Large intestine (tissue), 3 donors: ENCODE results near the gene DBNL. TPM values are rescaled to one million over a fixed set of nuclear protein-coding genes. Genes with fewer than 3 reads are reported as not detected.

Experiments used
- DNase-seq, 2 donors: peaks; one replicate each; pipeline versions ENCODE4 v3.0.0 to v3.0.0-alpha.2; 2013
- H3K27ac ChIP-seq: one replicate; pipeline ENCODE4 v1.5.1; 2013; ENCODE audit warnings: low read length
- H3K27me3 ChIP-seq: 2 replicates; pipeline ENCODE4 v1.6.1; 2013; ENCODE audit warnings: low read length; ENCODE audit not compliant: control insufficient read depth, insufficient read depth
- H3K36me3 ChIP-seq: 2 replicates; pipeline ENCODE4 v1.6.1; 2013; ENCODE audit warnings: low read length; ENCODE audit not compliant: control insufficient read depth, insufficient read depth
- H3K4me1 ChIP-seq: one replicate; pipeline ENCODE4 v1.6.1; 2013; ENCODE audit warnings: low read length; ENCODE audit not compliant: control insufficient read depth, insufficient read depth
- H3K4me3 ChIP-seq: one replicate; pipeline ENCODE4 v1.5.1; 2013; ENCODE audit warnings: low read length
- H3K9me3 ChIP-seq: one replicate; pipeline ENCODE4 v1.6.1; 2013; ENCODE audit warnings: mild to moderate bottlenecking, low read depth, low read length, moderate library complexity; ENCODE audit not compliant: control insufficient read depth
- WGBS: methylation state at CpG from one replicate; pipeline ENCODE4 v1.1.5; 2013; ENCODE audit warnings: low lambda C conversion rate; ENCODE audit not compliant: insufficient coverage; 5-methylcytosine and 5-hydroxymethylcytosine counted together
- polyA plus RNA-seq: library from polyadenylated mRNA; unstranded; fragments of 120-200 nt; gene quantifications from one replicate; pipeline ENCODE4 v1.2.1, GENCODE V29; 2013

DBNL gene
- polyA plus RNA-seq, 1 donor = 66.1 TPM

DNA sequence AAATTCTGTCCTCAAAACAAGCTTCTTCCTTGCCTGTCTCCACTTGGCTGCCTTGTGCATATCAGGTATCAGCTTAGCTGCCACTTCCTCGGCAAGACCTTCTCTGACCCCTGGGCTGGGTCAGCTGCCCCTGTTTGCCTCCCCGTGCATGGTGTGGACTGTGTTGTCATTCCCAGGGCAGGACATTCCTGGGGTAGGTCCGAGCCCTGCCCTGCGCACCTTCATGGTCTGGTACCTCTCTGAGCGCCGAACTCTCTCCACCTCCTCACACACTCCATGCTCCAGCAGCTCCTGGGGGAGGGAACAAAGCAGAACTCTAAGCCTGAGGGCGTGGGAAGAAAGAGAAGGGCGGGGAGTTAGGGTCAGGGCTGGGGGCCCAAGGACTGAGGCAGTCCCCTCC, 34.0 kb downstream of the DBNL start:
- no CpG with 5 or more reads among the region's 8 CpGs for WGBS
- Histone ChIP-seq H3K9me3 (no peaks in the 10 kb centered on the region), H3K27me3 (no peaks in the 10 kb centered on the region), H3K4me1 (no peaks in the 10 kb centered on the region), H3K27ac (no peak overlapping the region), H3K4me3 (no peak overlapping the region), H3K36me3 (peaks cover 69% of the 10 kb centered on the region)
- DNase-seq = no peak

DNA sequence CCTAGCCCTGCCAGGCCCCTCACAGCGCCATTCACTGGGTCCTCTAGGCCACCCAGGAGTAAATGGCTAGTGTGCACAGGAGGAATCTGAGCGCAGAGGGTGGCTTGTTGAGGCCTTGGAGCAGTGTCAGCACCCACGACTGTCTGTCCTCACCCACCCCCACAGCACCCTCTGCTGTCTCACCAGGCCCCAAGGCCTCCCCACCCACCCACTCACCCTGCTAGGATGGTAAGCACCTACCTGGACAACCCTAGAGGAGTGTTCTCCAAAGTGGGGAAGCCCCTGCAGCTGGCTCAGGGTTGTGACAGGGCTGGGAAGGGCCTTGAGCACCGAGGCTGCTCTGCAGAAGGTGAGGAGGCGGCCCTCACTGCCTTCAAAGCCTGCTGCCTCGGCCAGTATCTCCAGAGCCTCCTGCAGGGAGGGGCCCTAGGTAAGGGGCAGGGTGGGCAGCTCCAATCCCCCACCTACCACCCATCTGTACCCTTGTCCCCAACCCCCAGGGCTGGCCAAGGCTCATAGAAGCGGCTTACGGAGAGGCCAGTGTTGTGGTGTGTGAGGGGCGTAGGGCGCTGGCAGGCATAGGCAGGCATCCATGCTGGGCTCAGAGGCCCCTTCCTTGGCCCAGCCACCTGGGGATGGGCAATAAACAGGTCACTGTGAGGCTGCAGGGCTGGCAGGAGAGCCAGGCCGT, 35.0 kb downstream of the DBNL start:
- DNase-seq = no peak
- H3K9me3 ChIP-seq = no peaks in the 10 kb centered on the region
- H3K36me3 ChIP-seq = peaks cover 59% of the 10 kb centered on the region
- no peaks in the 10 kb centered on the region for H3K4me1 ChIP-seq
- no CpG with 5 or more reads among the region's 11 CpGs for WGBS
- H3K27ac ChIP-seq = no peak overlapping the region
- no peak overlapping the region for H3K4me3 ChIP-seq
- H3K27me3 ChIP-seq = no peaks in the 10 kb centered on the region

DNA sequence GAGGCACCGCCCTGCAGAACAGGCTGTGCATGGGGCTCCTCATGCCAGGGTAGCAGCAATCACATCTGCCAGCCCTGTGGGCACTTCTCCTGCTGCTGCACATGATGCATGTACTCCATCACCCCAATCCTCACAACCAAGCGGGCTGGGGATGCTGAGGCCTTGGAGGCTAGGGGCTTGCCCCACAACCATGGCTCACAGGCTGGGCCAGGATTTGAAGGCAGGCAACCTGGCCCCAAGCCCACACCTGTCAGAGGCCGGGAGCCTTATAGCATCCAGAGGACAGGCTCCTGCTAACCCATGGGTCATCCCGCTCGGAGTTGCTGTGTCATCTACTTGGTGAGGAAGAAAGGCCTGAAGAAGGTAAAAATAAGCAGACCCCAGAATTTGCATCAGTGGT, 35.6 kb downstream of the DBNL start:
- peaks cover 55% of the 10 kb centered on the region for H3K36me3 ChIP-seq
- no peak for DNase-seq

DNA sequence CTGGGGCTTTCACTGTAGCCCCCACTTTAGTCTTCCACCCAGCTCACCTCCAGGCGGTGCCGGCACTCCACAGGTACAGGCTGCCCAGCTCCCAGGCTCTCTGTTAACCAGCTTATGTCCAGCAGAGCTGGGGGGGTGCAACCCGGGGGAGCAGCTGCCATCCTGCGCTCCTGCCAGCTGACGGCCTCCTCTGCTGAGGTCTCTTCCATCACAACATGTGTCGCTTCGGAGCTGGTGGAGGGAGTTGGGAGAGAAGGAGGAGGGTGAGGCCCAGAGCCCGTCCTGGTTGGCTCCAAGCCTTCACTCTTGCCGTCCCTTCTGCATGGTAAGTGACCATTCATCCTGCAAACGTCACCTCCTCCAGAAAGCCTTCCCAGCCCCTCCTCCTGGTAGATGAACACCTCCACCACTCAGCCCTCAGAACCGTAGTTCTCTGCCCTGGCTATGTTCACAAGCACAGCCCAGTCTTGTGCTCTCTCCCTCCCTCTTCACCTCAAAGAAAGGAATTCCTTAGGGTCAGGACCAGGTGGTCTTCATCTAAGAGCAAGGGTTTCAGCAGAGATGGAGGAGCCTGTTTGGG, 36.3 kb downstream of the DBNL start:
- Histone ChIP-seq H3K4me3 (no peak overlapping the region), H3K9me3 (no peaks in the 10 kb centered on the region), H3K4me1 (no peaks in the 10 kb centered on the region), H3K36me3 (peaks cover 50% of the 10 kb centered on the region), H3K27me3 (no peaks in the 10 kb centered on the region), H3K27ac (no peak overlapping the region)
- DNase-seq = no peak
- no CpG with 5 or more reads among the region's 11 CpGs for WGBS

More for the DNA sequence above, 35.6 kb downstream of the DBNL start:
- Histone ChIP-seq H3K4me3 (no peak overlapping the region), H3K9me3 (no peaks in the 10 kb centered on the region), H3K27me3 (no peaks in the 10 kb centered on the region), H3K27ac (no peak overlapping the region), H3K4me1 (no peaks in the 10 kb centered on the region)
- WGBS = no CpG with 5 or more reads among the region's 5 CpGs

DNA sequence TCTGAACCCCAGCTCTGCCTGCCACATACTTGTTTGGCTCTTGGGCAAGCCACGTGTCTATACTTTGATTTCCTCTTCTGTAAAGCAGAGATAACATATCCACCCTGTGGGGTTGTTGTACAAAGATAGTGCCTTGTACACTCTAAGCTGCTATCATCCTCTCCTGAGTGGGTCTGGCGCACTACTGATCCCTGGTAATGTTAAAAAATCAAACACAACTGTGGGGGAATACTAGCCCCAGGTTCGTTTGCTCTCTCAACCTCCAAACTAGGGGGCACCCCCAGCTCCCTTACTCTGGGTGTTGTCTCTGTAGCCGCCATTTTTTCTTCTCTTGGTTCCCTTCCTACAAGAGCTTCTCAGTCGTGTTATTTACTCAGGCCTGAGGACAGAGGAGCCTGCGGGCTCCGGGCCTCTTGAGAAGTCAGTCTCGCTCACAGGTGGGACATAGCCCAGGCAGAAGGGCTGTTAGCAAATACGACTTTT, 36.8 kb downstream of the DBNL start:
- peak overlapping the region; percentile 96 for H3K4me3 ChIP-seq
- peaks cover 45% of the 10 kb centered on the region for H3K36me3 ChIP-seq
- no peaks in the 10 kb centered on the region for H3K4me1 ChIP-seq
- WGBS = 0% methylated on average over 1 of the region's 9 CpGs
- H3K9me3 ChIP-seq = no peaks in the 10 kb centered on the region
- DNase-seq = peak in 1 of 2 donors; percentile 50
- no peaks in the 10 kb centered on the region for H3K27me3 ChIP-seq
- peak overlapping the region; percentile 33 for H3K27ac ChIP-seq

DNA sequence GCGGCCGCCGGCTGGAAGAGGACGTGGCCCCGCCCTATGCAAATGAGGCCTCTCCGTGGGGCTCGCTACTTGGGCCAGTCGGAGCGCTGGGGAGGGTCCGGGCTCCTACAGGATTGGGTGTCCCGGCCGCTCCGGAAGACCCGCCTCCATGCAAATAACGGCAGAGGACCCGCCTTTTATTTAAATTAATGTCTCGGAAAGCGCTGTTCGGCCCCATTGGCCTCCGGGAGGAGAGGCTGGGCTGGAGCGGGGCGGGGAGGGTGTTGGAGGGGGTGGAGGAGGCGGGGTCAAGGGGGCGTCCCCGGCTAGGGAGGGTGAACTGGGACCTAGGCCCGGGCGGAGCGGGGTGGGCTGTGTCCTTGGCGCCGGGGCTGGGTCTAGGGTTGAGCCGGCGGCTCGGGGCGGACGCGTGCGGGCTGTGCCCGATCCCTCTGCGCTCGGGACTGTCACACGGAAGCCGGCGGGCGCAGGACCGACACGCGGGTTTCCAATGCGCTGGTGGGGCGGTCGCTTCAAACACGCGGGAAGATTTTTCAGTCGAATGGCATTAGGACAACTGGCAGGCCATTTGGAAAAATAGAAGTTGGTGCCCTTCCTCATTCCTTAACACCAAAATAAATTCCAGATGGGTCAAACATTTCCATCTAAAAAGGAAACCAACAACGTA, 38.2 kb downstream of the DBNL start:
- H3K27me3 ChIP-seq = no peaks in the 10 kb centered on the region
- H3K4me3 ChIP-seq = peak overlapping the region; percentile 96
- H3K36me3 ChIP-seq = peaks cover 31% of the 10 kb centered on the region
- H3K9me3 ChIP-seq = no peaks in the 10 kb centered on the region
- peak overlapping the region; percentile 92 for H3K27ac ChIP-seq
- H3K4me1 ChIP-seq = no peaks in the 10 kb centered on the region
- DNase-seq = peak; percentile 98 to 99
- 14% methylated on average over 1 of the region's 54 CpGs for WGBS

DNA sequence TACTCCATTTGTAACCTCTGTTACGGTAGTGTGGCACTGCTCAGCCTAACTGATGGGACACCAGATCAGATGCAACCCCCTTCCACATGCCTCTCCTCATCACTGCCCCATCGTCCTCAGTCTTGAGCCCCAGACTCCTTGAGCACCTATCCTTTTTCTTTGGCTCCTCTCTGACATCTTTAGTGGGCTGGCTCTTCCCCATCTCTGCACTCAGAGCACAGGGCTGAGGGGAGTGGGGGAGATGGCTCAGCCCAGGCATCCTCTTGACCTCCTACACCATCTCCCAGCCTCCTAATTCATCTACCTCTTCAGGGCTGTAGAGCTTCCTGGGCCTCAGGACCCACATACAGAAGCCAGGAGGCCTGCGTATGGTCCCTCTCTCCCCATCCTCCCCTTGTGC, 39.3 kb downstream of the DBNL start:
- Histone ChIP-seq H3K27me3 (no peaks in the 10 kb centered on the region), H3K4me1 (no peaks in the 10 kb centered on the region), H3K27ac (no peak overlapping the region), H3K36me3 (peaks cover 20% of the 10 kb centered on the region), H3K9me3 (no peaks in the 10 kb centered on the region), H3K4me3 (no peak overlapping the region)
- WGBS = no CpG with 5 or more reads among the region's 3 CpGs
- DNase-seq = no peak

DNA sequence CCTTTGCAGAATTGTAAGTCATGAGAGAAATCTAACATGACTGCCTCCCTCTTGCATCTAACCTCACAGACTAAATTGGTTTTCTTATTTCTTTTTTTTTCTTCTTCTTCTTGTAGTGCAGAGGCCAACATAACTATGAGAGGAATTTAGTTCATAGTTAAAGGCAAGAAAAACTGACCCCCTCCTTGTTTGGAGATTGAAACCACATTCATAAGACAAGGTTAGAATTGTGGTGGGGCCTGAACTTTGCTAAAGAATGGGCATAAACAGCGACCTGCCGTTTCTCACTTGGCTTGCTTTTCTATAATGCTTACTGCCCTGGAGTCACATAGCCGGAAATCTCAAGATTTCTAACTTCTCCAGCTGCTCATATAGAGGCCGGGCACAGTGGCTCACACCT, 40.2 kb downstream of the DBNL start:
- Histone ChIP-seq H3K36me3 (peaks cover 11% of the 10 kb centered on the region), H3K27me3 (no peaks in the 10 kb centered on the region), H3K4me1 (no peaks in the 10 kb centered on the region), H3K9me3 (no peaks in the 10 kb centered on the region), H3K4me3 (no peak overlapping the region), H3K27ac (no peak overlapping the region)
- DNase-seq = no peak
- WGBS = no CpG with 5 or more reads among the region's 4 CpGs

DNA sequence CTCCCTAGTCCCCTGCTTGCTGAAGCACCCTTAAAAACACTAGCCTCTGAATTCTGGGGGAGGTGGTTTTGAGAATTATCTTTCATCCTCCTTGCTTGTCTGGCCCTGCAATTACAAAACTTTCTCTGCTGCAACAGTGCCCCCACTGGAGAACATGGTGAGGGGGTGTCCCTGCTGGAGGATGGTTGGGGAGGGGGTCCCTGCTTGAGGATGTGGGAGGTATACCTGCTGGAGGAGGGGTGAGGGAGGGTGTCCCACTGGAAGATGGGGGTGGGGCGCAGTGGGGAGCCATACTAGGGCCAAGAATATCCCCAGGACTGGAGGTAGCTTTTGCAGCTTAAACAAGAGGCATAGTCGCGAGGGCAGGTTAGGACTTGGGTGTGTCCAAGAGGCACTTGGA, 41.0 kb downstream of the DBNL start:
- no peak overlapping the region for H3K4me3 ChIP-seq
- DNase-seq = no peak
- H3K27me3 ChIP-seq = no peaks in the 10 kb centered on the region
- H3K9me3 ChIP-seq = no peaks in the 10 kb centered on the region
- WGBS = no CpG with 5 or more reads among the region's 3 CpGs
- H3K36me3 ChIP-seq = peaks cover 2% of the 10 kb centered on the region
- H3K27ac ChIP-seq = no peak overlapping the region
- no peaks in the 10 kb centered on the region for H3K4me1 ChIP-seq

DNA sequence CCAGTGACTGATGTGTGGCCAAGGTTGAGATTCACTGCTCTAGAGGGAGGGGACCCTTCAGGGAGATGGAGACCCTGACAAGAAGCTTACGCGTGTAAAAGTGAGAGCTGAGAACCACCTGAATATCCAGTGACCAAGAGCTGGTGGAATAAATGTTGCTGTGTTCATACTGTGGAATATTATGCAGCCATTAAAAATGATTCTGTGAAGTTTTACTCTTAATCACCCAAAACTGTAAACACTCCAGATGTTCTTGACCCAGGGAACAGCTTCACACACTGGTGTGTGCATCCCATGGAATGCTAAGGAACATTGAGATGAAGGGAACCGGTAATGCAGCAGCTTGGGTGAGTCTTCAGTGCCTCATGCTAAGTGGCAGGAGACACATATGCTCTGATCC, 42.1 kb downstream of the DBNL start:
- H3K27ac ChIP-seq = no peak overlapping the region
- no peaks in the 10 kb centered on the region for H3K27me3 ChIP-seq
- no peak overlapping the region for H3K4me3 ChIP-seq
- no peaks in the 10 kb centered on the region for H3K9me3 ChIP-seq
- no peaks in the 10 kb centered on the region for H3K4me1 ChIP-seq
- DNase-seq = no peak
- no peaks in the 10 kb centered on the region for H3K36me3 ChIP-seq
- WGBS = no CpG with 5 or more reads among the region's 3 CpGs
